ENCODE data around the gene ITGB2.

GRCh38 chr21:44878053-44878982 lies 42.4 kb downstream of the ITGB2 start:
- TF ChIP-seq CTCF (conservative IDR thresholded peaks at IDR 0.05 in 1 of 2, IDR thresholded peaks at IDR 0.05 in 1 of 2; ENCODE audit: low read depth in 1 of 2, low read length in 2 of 2) (no peak), EZH2 (IDR thresholded peaks at IDR 0.05; ENCODE audit: low read length, missing control alignments) (no peak)

Data from fibroblast of lung (primary cell).